Inflammatory macrophage (primary cell): Measurements from ENCODE around the gene CTIF.

Experiments used
- DNase-seq, 2 donors: peaks; one replicate each; pipeline ENCODE4 v3.0.0-alpha.2; 2020 to 2022

Gene CTIF

GRCh38 chr18:48756511-48757226 lies 217.8 kb downstream of the CTIF start:
- no peak for DNase-seq

DNA sequence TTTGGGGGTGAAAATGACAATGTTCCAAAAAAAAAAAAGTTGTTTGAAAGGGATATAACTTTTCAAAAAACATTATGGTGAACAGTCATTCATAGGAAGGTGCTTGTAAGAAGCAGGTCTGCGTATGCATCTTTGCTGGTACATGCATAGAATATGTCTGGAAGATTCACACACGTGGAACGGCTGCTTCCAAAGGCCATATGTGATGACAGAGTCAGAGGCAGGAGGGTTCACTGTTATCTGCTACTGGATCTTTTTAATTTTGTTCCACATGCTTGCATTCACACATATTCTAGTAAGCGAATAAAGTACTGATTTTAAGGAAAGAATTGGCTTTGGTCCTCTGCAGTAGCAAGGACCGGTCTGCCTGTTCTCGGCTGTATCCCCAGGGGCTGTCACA lies 218.5 kb downstream of the CTIF start:
- no peak for DNase-seq

- DNase-seq = no peak
Measured at GRCh38 chr18:48757906-48758305, 219.1 kb downstream of the CTIF start.

- DNase-seq = no peak
Measured at GRCh38 chr18:48761582-48761981, 222.8 kb downstream of the CTIF start.

DNA sequence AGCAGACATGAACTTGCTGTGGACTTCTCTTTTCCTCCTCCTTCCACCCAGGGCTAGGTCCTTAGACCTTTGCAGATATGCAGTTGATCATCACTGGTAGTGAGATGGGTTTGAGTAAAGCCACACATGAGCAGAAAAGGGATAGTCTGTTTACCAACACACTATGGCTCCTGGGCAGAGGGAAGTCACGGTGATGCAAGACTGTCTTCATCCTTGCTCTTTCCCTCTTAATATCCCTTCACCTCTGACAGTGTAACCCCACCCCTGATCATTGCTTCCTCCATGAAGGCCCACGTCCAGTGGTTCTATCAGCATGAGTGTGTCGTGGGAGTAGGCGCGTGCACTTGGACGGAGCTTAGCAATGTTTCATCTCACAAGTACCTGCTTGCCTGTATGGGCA lies 223.2 kb downstream of the CTIF start:
- DNase-seq = peak in 1 of 2 donors; percentile 30

GRCh38 chr18:48762836-48763718 lies 224.2 kb downstream of the CTIF start:
- no peak for DNase-seq

- no peak for DNase-seq
Measured at GRCh38 chr18:48763719-48764100, 224.9 kb downstream of the CTIF start.

GRCh38 chr18:48765053-48765452 lies 226.2 kb downstream of the CTIF start:
- DNase-seq = no peak

- no peak for DNase-seq
Measured at GRCh38 chr18:48766026-48766425, 227.2 kb downstream of the CTIF start.

DNA sequence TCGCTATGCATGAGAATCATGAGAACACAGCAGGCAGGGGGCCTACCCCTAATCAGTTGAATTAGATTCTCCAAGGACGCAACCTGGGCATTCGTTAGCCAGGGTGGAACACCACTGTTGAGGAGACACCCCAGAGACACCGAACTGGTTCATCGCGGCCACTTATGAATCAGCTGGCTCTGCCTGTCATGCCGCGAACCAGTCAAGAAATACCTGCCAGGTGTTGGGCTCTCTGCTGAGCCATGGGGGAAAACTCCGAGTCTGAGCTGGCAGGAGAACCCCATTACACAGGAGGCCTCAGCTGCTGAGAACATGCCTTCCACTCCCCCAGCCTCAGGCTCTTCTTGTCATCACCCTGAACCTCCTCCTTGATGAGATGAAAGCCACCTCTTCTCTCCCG lies 227.7 kb downstream of the CTIF start:
- no peak for DNase-seq

DNA sequence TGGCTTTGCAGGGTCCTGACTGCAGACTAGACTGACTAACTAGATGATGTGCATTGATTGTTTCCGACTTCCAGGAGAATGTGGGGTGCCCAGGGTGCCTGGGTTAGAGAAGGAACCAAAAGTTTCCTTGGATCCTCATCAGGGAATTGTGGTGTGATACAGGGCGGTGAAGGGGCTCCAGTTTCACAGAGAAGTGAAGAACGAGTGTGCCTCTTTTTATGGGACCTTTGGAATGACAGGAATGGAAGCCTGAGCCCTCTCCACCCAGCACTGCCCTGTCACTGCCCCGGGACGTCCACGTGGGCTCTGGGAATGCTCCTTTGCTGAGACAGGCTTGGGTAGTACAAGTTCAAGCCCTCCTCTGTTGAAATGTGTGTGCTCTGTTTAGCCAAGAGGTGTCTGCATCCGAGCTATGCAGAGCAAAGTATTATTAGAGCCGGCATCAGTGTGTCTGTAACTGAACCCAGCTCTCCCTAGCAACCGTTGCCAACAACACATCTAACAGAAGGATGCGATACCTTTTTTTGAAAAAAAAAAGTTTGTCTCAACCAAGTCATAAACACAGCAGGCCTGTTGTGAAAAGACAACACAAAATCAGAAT lies 228.4 kb downstream of the CTIF start:
- DNase-seq = no peak

DNA sequence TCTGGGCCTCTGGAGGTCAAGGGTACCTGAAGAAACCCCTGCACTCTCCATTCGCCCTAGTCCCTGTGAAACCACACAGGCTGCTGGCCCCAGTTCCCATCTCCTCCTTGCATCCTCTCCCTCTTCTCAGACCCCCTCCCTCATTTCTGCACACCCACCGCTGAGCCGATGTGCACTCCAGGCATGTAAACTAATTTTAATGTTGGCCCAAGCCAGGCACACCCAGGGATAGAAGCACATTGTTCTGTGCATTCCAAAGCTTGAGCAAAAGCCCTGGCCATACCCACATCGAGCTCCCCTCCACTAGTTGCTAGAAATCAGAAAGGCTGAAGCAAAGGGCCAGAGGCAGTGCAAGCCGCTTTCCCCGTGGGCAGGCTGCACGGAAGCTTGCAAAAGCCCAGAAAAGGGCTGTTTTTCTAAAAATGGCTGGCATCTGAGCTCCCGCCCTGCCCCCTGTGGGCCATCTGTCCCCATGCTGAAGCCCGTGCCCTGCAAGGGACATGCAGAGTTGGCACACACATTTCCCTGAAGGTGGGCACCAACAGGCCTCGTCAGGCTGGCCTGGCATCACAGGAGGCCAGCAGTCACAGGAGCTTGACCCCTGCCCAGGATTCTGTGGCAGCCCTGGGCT lies 230.3 kb downstream of the CTIF start:
- peak; percentile 34 to 61 for DNase-seq

- DNase-seq = no peak
Measured at GRCh38 chr18:48770243-48770642, 231.4 kb downstream of the CTIF start.

DNA sequence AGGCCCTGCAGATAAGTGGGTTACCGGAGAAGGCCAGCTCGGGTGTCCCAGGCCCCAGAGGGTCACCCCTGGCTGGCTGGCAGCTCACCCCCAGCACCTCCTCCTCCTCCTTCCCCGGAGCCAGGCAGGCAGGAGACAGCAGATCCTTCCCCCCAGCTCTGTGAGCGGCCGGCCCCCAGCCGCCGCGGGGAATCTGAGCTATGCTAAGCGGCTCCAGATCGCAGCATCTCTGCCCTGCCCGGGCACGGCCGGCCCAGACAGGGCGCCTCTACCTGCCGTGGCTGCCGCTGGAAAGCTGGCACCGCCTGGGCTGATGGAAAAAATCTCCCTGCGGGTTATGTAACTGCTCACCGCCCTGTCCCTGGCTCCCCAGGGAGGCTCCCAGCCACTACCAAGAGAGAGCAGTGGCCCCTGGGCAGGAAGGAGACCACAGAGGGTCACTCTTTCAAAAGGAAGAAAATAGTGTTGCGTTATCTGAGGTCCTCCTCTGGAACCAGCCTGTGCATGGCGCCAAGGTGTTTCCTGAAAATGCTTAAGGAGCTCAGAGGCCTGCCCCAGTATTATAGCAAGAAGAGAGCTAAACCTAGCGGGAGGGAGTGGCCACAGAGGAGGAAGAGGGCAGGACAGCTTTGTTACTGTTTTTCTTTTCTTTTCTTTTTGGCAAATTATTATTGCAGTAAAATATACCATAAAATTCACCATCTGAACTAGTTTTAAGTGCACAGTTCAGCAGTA lies 233.0 kb downstream of the CTIF start:
- DNase-seq = no peak

- no peak for DNase-seq
Measured at GRCh38 chr18:48772457-48772856, 233.6 kb downstream of the CTIF start.

DNA sequence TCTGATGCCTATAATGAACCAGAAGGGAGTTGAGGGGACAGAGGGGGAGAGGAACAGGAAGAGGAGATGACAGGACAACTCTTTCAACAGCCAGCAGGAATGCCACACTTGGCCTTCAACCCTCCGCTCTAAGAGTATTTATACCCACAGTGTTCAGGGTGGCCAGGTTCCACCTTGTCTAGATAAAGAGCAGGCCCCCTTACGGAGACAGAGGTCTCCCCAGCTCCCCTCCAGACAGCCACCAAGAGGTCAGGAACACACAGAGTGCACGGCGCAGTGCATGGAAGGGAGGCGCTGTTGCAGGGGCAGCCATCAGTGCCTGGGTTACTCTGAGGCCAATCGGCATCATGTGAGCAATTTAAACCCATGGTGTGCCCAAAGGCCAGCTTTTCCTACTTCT lies 235.0 kb downstream of the CTIF start:
- no peak for DNase-seq

DNA sequence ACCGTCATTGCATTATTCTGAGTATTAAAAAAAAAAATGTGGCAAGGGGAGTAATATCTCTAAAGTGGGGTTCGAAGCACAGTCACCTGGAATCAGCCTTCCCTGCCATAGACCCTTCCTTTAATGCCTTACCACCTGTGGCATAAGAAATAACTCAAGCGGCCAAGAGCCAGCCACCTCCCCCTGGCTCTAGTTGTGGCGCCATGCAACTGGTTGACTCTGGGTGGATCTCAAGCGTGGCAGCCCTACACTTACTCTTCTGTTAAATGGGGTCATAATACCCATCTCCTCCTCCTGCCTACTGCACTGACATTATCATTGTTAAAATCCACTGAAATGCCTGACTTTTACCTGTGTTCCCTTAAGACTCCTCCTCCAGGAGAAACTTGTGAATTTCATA lies 236.1 kb downstream of the CTIF start:
- DNase-seq = no peak

DNA sequence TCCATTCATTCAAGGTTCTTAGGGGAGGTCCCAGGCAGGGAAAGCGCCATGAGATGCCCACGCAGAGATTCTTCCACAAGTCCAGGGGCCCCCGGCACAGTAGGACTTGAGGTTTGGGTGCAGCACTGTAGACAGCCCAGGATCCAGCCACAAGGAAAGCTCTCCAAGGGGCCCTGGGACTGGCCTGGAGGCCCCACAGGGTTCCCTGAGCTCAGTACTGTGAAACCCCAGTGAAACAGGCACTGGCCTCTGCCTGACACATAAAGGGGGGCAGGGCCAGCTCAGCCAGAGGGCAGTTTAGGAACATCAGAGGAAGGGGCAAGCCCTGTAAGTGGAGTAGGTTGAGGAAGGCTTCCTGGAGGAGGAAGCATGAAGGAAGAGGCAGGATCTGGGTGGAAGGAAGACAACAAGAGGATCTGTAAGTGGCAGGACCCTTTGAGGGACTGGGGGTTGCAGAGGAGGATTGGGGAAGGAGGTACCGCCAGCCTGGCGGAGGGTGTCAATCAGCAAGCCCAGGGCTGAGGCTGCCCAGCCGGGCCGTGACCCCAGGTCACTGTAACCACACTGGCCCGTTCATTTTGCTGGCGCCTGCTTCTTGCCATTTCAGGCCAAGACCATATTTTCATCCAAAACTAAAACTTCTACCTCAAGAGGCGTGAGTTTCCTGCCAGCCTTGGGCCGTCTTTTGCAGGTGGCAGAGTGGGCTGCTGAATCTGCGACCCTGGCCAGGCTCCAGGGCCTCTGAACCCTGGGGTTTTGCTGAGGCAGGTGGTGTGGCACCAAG lies 236.7 kb downstream of the CTIF start:
- peak in 1 of 2 donors; percentile 13 for DNase-seq

DNA sequence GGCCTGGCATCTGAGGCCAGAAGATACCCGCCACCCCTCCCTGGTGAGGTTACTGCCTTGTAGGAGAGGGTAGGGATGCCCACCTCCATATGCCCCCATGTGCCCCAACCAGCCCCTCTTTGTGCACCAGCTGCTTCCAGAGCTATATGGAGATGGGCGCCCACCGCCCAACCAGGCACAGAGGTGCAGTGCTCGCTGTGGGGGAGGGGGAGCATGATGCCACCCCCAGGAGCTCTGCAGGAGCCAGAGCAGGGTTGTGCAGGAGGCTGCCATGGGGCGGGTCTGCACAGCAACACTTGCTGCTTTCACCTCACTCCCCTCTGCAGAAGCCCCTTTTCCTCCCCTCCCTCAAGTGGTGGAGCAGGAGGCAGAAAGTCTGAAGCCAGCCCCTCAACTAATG lies 237.3 kb downstream of the CTIF start:
- no peak for DNase-seq

DNA sequence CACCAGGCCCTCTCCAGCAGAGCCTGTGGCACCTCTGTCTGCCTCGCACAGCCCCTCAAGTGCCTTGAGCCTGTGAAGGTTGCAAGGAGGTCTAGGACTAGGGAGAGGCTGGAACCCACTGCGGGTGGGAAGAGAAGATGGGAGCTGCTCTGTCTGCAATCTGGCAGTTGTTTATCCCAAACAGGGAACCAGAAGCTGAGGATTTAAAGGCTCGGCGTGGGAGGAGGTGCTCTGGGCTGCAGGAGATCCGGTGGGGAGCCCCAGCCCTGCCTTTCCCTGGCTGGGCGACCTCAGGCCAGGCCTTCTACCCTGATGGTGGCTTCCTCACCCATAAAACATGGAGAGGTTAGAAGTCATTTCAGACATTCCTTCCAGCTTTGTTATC lies 237.8 kb downstream of the CTIF start:
- DNase-seq = peak; percentile 5 to 54

DNA sequence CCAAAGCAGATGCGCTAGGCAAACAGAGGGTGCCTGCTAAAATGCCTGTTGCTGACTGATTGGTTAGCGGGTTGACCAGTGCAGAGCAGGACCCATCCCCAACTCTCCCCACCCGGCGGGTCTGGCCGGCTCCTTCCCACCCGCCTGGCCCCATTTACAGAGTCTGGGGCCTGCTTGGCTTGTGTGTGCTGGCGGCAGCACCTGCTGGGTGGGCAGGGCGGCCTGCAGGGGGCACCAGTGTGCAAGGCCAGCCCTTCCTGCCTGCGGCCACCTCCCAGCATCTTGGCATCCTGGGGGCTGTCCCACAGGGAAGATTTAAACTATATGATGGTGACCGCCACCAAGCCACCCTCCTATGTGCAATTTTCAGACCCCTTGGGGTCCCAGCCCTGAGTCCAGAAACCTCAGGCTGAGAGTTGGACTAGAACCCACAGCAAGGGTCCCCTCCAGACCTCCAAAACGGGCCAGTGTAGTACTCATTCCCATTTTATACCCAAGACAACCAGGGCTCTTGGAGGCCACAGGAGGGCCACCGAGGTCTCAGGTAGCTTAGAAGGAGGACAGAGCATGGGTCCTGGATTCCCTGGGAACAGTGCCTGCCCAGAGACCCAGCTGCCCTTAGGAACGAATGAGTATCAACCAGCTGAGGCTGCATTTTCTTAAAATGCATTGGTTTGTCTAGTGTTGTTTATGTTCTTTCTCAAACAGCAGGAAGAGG lies 238.4 kb downstream of the CTIF start:
- peak; percentile 46 to 68 for DNase-seq
